SIG-M5 (cell line): Measurements from ENCODE around the gene SCARB1.

Source experiments
- DNase-seq: peaks from one replicate; lab custom pipeline; 2025; lab: John Stamatoyannopoulos, UW

SCARB1 gene

GRCh38 chr12:124842073-124842749, 21.5 kb downstream of the SCARB1 start:
- DNase-seq = no peak

DNA sequence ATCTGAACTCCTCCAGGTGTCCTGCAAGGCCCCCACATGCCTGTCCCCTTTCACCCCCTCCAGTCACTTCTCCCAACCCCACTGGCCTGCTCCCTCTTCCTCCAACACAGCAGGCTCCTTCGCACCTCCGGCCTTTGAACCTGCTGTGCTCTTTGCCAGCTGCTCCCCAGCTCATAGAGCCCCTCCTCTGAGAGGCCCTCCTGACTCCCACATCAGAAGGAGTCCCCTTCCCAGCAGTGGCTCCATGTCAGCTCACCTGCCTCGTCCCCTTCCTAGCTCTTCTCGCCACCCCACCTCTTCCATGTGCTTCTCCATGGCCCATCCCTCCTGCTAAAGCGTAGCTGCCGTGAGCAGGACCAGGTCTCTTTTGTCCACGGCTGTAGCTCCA, 22.1 kb downstream of the SCARB1 start:
- no peak for DNase-seq

GRCh38 chr12:124837958-124838803, 25.5 kb downstream of the SCARB1 start:
- DNase-seq = no peak

- DNase-seq = no peak
These were observed 26.3 kb downstream of the SCARB1 start for GRCh38 chr12:124837249-124837897.

GRCh38 chr12:124836759-124837158, 26.9 kb downstream of the SCARB1 start:
- DNase-seq = no peak

DNA sequence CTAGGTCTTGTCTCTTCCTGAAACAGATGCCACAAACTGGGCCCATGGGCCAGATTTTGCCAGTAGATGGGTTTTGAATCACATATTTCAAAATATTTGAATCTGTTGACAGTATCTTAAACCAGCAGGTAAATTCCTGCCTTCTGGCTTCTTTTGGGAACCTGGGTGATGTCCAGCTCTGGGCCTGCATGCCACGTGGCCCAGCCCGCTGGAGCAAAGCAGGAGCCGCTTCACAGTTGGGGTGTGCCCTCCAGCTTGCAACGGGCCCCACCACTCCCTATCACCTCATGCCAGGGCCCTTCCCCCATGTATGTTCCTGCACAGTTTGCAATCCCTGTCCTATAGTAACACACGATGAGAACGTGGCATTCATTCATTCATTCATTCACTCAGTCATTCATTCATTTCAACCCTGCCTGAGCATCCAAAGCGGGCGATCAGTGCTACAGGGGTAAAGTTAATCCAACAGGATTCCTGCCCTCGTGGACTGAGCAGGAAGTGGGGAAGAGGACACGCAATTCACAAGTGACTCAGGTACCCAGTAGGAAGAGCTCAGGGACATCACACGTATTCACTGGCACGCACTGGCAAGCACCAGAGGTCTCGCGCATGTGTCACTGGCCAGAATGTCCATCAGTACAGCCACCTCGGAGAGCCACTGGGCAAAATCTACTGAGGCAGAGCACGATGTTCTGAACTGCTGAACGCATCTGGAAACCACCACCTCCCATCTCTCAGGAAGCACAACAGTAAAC, 27.8 kb downstream of the SCARB1 start:
- no peak for DNase-seq

GRCh38 chr12:124834822-124835221, 28.8 kb downstream of the SCARB1 start:
- DNase-seq = no peak

DNA sequence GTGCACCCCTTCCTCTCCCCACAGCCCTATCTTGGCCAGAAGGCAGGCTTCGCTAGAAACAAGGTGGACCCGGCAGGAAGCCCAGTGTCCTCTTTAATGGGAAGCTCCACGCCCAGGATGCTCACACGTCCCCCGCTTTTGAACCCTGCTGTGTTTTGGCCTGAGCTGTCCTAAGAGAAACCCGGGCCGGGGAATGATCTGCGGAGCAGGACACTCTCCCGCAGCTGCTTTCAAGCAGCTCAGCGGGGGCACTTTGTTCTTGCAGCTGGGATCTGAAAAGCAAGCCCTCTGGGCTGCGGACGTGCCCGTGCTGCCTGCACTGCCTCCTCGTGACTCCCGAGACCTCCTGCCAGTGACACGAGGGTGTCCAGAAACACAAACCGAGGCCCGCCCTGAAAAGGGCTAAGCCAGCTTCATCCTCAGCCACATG, 30.0 kb downstream of the SCARB1 start:
- no peak for DNase-seq

- no peak for DNase-seq
These were observed 30.8 kb downstream of the SCARB1 start for GRCh38 chr12:124832856-124833255.

GRCh38 chr12:124831590-124831989, 32.1 kb downstream of the SCARB1 start:
- DNase-seq = no peak

DNA sequence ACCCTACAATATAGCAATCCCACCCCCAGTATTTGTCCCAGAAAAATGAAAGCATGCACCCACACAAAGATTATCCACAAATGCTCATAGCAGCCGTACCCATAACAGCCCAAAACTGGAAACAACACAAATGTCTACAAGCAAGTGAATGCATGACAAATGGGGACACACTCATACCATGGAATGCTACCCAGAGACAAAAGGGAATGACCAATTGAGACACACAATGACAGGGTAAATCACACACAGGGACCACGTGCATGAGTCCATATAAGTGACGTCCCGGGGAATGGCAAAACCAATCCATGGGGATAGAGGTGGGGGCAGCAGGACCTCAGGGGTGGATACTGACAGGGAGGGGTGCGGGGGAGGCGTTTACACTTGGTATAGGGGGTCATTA, 33.4 kb downstream of the SCARB1 start:
- DNase-seq = no peak

DNA sequence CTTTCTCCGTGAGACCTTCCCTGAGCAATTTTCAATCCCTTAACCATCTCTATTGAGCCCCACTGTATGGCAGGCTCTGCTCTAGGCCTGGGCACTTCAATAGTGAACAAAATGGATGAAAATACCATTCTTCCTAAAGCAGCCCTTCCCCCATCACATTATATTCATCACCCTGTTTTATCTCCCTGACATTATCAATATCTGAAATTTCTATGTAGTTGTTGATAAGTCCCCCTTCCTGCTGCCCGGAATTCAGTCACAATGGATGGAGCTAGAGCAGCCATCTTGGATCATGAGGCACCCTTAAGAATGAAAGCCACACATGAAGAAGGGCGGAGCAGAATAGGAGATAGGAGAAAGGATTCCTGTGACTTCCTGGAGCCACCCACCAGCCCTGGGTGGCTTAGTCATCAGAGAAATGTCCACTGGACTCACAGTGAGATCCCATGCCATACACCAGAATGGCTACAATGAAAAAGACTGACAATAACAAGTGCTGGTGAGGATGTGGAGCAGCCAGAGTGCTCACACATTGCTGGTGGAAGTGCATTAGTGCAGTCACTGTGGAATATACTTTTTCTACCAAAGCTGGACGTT, 33.9 kb downstream of the SCARB1 start:
- DNase-seq = no peak

- no peak for DNase-seq
These were observed 34.5 kb downstream of the SCARB1 start for GRCh38 chr12:124829008-124829707.

DNA sequence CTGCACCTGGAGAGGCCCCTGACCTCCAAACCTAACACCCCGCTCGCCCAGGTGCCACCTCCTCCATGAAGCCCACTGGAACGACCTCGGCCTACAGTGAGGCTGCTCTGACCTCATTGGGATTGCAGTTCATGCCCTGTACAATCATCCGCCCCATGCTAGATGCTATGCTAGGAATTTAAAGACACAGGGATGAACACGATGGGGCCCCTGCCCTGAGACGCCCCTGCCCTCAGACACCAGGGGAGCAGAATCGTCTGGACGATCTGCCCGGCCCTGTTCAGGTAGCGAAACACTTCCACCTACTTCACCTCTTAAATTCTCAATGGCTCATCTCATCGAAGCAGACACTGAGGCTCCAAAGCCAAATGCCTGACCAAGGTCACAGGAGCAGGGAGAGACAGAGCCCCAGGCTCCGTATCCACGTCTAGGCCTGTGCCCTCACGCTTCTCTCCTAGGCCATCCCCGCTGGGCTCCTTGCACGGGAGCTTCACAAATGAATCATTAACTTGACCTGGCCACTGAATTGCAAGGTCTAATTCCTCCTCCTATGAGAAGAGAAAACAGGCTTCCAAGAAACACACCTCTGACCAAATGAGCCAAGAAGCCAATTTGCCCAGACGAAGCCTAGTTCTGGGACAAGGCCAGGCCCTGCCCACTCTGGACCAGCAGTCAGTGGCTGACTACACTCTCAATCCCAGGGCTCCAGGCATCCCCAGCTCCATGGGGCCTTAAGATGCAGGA, 35.2 kb downstream of the SCARB1 start:
- no peak for DNase-seq

DNA sequence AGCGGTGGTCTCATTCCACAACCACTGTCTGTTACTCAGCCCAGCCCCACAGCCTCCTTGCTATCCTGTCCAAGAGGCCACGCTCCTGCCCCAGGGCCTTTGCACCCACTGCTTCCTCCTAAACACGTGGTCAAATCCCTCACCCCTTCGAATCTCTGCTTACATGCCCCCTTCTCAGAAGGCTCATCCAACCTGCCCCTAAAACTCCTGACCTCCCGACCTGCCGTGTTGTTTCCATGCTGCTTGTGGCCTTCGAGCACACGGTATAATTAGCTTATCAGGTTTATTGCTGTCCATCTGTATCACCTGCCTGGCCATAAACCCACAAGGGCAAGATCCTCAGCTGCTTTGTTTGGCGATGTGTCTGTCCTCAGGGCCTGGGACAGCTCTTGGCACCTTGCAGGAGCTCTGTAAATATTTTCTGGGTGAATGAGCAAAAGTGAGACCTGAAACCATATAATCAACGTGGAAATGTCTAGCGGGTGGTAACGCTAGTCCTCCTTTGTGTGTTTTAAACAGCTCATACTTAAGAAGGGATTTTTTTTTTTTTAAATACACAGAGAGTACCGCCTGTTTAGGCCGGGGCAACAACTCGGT, 36.0 kb downstream of the SCARB1 start:
- DNase-seq = no peak

DNA sequence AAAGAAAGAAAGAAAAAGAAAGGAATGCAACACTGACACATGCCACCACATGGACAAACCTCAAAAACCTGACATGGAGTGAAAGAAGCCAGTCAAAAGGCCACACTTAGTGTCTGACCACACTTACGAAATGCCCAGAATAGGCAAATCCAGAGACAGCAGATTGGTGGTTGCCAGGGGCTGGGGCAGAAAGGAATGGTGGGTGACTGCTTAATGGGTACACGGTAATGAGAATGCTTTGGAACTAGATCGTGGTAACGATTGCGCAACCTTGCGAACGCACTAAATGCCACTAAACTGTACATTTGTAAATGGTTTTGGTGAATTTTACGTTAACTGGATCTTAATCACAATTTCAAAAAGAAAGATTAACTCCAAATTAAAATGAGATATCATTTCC, 39.5 kb downstream of the SCARB1 start:
- DNase-seq = no peak

DNA sequence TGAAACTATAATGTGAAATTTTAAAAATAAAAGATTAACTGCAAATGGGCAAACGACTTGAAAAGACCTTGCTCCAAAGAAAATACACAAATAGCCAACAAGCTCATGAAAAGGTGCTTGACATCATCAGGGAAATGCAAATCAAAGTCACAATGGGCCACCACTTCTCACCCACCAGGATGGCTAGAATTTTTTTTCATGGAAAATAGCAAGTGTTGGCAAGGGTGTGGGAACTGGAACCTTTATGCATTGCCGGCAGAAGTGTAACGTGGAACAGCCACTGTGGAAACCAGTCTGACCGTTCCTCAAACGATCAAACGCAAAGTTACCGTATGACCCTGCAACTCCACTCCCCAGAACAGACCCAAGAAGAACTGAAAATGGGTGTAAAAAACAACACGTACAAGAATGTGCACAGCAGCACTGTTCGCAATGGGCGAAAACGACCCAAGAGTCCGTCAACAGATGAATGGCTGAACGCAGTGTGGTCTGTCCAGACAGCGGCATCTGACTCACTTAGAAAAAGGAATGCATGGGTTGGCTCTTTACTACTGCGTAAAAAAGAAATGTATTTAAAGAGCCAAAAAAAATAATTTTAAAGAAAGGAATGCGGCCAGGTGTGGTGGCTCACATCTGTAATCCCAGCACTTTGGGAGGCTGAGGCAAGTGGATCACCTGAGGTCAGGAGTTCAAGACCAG, 40.2 kb downstream of the SCARB1 start:
- DNase-seq = no peak

- no peak for DNase-seq
These were observed 41.4 kb downstream of the SCARB1 start for GRCh38 chr12:124822218-124822617.
